Caco-2 (cell line): Measurements from ENCODE around the gene ABHD11. TPM values are rescaled to one million over a fixed set of nuclear protein-coding genes. Genes with fewer than 3 reads are reported as not detected.
"Not testable (repeated sequence)": the region's sequence is repeated elsewhere in the genome, so short reads cannot be mapped to it uniquely, and the experiment has no call there.

Experiments used
- BruUV-seq: library from RNA; stranded (reverse); fragments of 400-500 nt; replicated peaks from 2 replicates; lab custom pipeline; 2021; lab: Mats Ljungman, UMichigan
- CTCF ChIA-PET: fragments of 300-600 bp; sonication (Branson Sonifier 250); formaldehyde crosslinking; loops from one replicate; lab custom pipeline; 2022; ENCODE audit warnings: antibody characterized with exemption; lab: Charles Lee
- POLR2A ChIA-PET: fragments of 300-600 bp; sonication (Branson Sonifier 250); formaldehyde crosslinking; loops from one replicate; lab custom pipeline; 2022; ENCODE audit warnings: antibody characterized with exemption; lab: Charles Lee
- DNase-seq, 2 experiments: peaks; one replicate each; pipeline versions ENCODE4 v3.0.0 to v3.0.0-alpha.2; 2020 to 2022
- H3K27me3 ChIP-seq: replicated peaks from 2 replicates; pipeline ENCODE4 v1.6.0; 2011; ENCODE audit warnings: low read length; ENCODE audit not compliant: control insufficient read depth, insufficient read depth
- H3K36me3 ChIP-seq: 2 replicates; pipeline ENCODE4 v1.5.1; 2011; ENCODE audit warnings: low read length; ENCODE audit not compliant: control insufficient read depth, insufficient read depth
- H3K4me1 ChIP-seq: fragments of 250-450 bp; sonication (Bioruptor Pico); 2 replicates; pipeline ENCODE4 v1.5.1; 2020; ENCODE audit warnings: mild to moderate bottlenecking
- H3K4me3 ChIP-seq: 2 replicates; pipeline ENCODE4 v1.5.1; 2011; ENCODE audit warnings: low read depth, mild to moderate bottlenecking, control low read depth, low read length
- H3K9me3 ChIP-seq: fragments of 250-450 bp; sonication (Bioruptor Pico); 2 replicates; pipeline ENCODE4 v1.5.1; 2020; ENCODE audit warnings: mild to moderate bottlenecking, moderate library complexity
- H3K27ac Mint-ChIP-seq: one replicate; pipeline ENCODE4 v1.8.0; 2022; ENCODE audit warnings: mixed read lengths; ENCODE audit not compliant: unreplicated experiment
- H3K27me3 Mint-ChIP-seq: one replicate; pipeline ENCODE4 v1.8.0; 2022; ENCODE audit warnings: mixed read lengths; ENCODE audit not compliant: insufficient read depth, unreplicated experiment
- H3K36me3 Mint-ChIP-seq: one replicate; pipeline ENCODE4 v1.8.0; 2022; ENCODE audit warnings: mild to moderate bottlenecking, mixed read lengths; ENCODE audit not compliant: insufficient read depth, unreplicated experiment
- H3K4me1 Mint-ChIP-seq: one replicate; pipeline ENCODE4 v1.8.0; 2022; ENCODE audit warnings: low read depth, mixed read lengths; ENCODE audit not compliant: unreplicated experiment
- H3K4me3 Mint-ChIP-seq: one replicate; pipeline ENCODE4 v1.8.0; 2022; ENCODE audit warnings: mild to moderate bottlenecking, moderate library complexity, mixed read lengths; ENCODE audit not compliant: unreplicated experiment
- H3K9me3 Mint-ChIP-seq: one replicate; pipeline ENCODE4 v1.8.0; 2022; ENCODE audit warnings: mixed read lengths; ENCODE audit not compliant: unreplicated experiment
- intact Hi-C: fragments of 100-400 bp; cut with micrococcal nuclease; formaldehyde crosslinking; loops from one replicate; pipeline ENCODE4 v1.10.0; 2022; ENCODE audit not compliant: unreplicated experiment
- total RNA-seq: library from RNA; stranded (reverse); gene quantifications from 2 replicates; pipeline ENCODE4 v1.2.3, GENCODE V29; 2022
- TF ChIP-seq, protein P1 (sequence below), 2 experiments: fragments of 200-600 bp in 1 of 2; IDR thresholded peaks; 1 replicate in 1 of 2; 2 replicates in 1 of 2; pipeline versions ENCODE4 v1.5.1 to v1.8.0; 2011 to 2022; ENCODE audit warnings: antibody characterized with exemption in 1 of 2, control low read depth in 1 of 2, inconsistent platforms in 1 of 2, low read depth in 1 of 2, low read length in 1 of 2, mild to moderate bottlenecking in 1 of 2, moderate library complexity in 1 of 2; ENCODE audit not compliant: insufficient read depth in 1 of 2, severe bottlenecking in 1 of 2, unreplicated experiment in 1 of 2

ABHD11 gene
- total RNA-seq, 1 experiment from 2014 or later, result 38.9 TPM

DNA sequence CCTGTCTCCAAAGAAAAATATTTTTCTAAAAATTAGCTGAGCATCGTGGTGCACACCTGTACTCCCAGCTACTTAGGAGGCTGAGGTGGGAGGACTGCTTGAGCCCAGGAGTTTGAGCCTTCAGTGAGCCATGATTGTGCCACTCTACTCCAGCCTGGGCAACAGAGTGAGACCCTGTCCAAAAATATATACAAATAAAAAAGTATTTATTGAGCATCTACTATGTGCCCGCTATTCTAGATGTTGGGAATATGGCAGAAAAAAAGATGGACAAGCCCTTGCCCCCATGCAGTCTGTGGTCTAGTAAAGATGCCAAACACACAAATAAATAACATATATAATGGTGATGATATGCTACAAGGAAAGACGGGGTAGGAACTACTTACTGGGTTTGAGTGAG is 14.8 kb downstream of the ABHD11 start:
- TF ChIP-seq, protein P1, sequence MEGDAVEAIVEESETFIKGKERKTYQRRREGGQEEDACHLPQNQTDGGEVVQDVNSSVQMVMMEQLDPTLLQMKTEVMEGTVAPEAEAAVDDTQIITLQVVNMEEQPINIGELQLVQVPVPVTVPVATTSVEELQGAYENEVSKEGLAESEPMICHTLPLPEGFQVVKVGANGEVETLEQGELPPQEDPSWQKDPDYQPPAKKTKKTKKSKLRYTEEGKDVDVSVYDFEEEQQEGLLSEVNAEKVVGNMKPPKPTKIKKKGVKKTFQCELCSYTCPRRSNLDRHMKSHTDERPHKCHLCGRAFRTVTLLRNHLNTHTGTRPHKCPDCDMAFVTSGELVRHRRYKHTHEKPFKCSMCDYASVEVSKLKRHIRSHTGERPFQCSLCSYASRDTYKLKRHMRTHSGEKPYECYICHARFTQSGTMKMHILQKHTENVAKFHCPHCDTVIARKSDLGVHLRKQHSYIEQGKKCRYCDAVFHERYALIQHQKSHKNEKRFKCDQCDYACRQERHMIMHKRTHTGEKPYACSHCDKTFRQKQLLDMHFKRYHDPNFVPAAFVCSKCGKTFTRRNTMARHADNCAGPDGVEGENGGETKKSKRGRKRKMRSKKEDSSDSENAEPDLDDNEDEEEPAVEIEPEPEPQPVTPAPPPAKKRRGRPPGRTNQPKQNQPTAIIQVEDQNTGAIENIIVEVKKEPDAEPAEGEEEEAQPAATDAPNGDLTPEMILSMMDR (IDR thresholded peaks at IDR 0.05; ENCODE audit: insufficient read depth in 1 of 2, low read depth in 1 of 2, low read length in 1 of 2, severe bottlenecking in 1 of 2, unreplicated experiment in 1 of 2), result no peak
- H3K27me3 Mint-ChIP-seq, result no peaks in the 10 kb centered on the region
- no peak overlapping the region for H3K4me3 Mint-ChIP-seq
- H3K4me1 Mint-ChIP-seq, result peaks cover 7% of the 10 kb centered on the region
- no peak for DNase-seq
- Histone ChIP-seq H3K4me1 (peaks cover under 1% of the 10 kb centered on the region), H3K4me3 (no peak overlapping the region), H3K9me3 (no peaks in the 10 kb centered on the region), H3K36me3 (no peaks in the 10 kb centered on the region), H3K27me3 (no peaks in the 10 kb centered on the region)
- intact Hi-C loops, result loop anchor here (2.0 kb wide), 2 partner anchors 55 to 77 kb away; no protein-coding TSS in a partner anchor
- no TSS peak for BruUV-seq
- no peaks in the 10 kb centered on the region for H3K9me3 Mint-ChIP-seq
- ChIA-PET POLR2A (no interaction called here), CTCF (no interaction called here)
- peaks cover 7% of the 10 kb centered on the region for H3K36me3 Mint-ChIP-seq
- H3K27ac Mint-ChIP-seq, result no peak overlapping the region

DNA sequence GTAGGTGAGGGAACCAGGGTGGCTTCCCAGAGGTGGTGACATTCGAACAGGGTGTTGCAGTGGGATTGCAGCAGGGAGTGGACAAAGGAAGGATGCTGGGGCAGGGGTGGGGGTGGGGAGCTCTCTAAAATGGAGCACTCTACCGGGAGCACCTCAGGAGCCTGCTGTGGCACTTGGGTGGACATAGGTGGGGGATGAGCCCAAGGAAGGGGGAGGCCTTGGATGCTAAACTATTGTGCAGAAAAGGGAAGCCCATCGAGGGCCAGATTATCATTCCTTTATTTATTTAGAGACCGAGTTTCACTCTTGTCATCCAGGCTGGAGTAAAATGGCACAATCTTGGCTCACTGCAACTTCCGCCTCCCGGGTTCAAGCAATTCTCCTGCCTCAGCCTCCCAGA is 15.8 kb downstream of the ABHD11 start:
- H3K36me3 ChIP-seq, result no peaks in the 10 kb centered on the region
- intact Hi-C loops, result no loop called here
- TF ChIP-seq, protein P1 (IDR thresholded peaks at IDR 0.05; ENCODE audit: insufficient read depth in 1 of 2, low read depth in 1 of 2, low read length in 1 of 2, severe bottlenecking in 1 of 2, unreplicated experiment in 1 of 2), result no peak
- Mint-ChIP-seq H3K4me3 (no peak overlapping the region), H3K27ac (no peak overlapping the region), H3K36me3 (peaks cover 7% of the 10 kb centered on the region), H3K27me3 (no peaks in the 10 kb centered on the region), H3K9me3 (no peaks in the 10 kb centered on the region), H3K4me1 (peaks cover 7% of the 10 kb centered on the region)
- peaks cover 11% of the 10 kb centered on the region for H3K4me1 ChIP-seq
- no peak overlapping the region for H3K4me3 ChIP-seq
- POLR2A ChIA-PET, result no interaction called here
- H3K27me3 ChIP-seq, result no peaks in the 10 kb centered on the region
- CTCF ChIA-PET, result no interaction called here
- BruUV-seq, result no TSS peak
- no peaks in the 10 kb centered on the region for H3K9me3 ChIP-seq
- no peak for DNase-seq

DNA sequence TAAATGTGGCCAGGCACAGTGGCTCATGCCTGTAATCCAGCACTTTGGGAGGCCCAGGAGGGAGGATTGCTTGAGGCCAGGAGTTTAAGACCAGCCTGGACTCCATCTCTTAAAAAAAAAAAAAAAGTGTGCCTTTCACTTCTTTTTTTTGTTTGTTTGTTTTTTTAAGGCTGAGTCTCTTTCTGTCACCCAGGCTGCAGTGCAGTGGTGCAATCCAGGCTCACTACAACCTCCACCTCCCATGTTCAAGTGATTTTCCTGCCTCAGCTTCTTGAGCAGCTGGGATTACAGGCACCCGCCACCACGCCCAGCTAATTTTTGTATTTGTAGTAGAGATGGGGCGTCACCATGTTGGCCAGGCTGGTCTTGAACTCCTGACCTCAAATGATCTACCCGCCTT is 16.4 kb downstream of the ABHD11 start:
- CTCF ChIA-PET, H3K4me1 Mint-ChIP-seq, H3K27me3 Mint-ChIP-seq, POLR2A ChIA-PET, H3K36me3 Mint-ChIP-seq, H3K36me3 ChIP-seq, DNase-seq, H3K9me3 Mint-ChIP-seq, intact Hi-C loops, H3K27me3 ChIP-seq, H3K4me3 ChIP-seq, BruUV-seq, H3K4me3 Mint-ChIP-seq, H3K27ac Mint-ChIP-seq, H3K9me3 ChIP-seq: not testable (repeated sequence)
- peaks cover 17% of the 10 kb centered on the region for H3K4me1 ChIP-seq

DNA sequence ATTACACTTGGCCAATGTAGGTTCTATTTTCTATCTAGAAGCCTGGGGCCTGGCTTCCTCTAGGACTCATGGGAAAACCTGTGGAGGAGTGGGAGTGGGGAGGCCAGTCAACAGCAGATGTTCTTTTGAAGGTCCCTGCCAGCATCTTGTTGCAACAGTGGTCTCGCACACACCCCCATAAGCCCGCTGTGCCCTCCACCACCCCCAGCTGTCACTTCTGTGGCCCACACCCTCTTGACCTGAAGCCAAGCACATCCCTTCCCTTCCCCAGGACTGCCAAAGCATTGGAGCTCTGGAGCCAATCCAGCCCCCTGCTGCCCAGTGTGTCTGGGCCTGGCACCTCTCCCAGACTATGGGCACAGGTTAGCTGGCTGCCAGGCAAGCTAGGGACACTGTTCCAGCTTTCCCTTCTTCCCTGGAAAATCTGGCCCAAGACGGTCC is 17.2 kb downstream of the ABHD11 start:
- Histone ChIP-seq H3K4me3 (no peak overlapping the region), H3K36me3 (no peaks in the 10 kb centered on the region; the same call in 1 of the 2 replicates), H3K4me1 (peaks cover 22% of the 10 kb centered on the region), H3K9me3 (no peaks in the 10 kb centered on the region), H3K27me3 (no peaks in the 10 kb centered on the region)
- TF ChIP-seq, protein P1 (IDR thresholded peaks at IDR 0.05; ENCODE audit: insufficient read depth in 1 of 2, low read depth in 1 of 2, low read length in 1 of 2, severe bottlenecking in 1 of 2, unreplicated experiment in 1 of 2), result no peak
- Mint-ChIP-seq H3K27me3 (no peaks in the 10 kb centered on the region), H3K4me3 (peak overlapping the region; percentile 64), H3K9me3 (no peaks in the 10 kb centered on the region), H3K36me3 (peaks cover 11% of the 10 kb centered on the region), H3K27ac (no peak overlapping the region), H3K4me1 (peaks cover 12% of the 10 kb centered on the region)
- intact Hi-C loops, result no loop called here
- BruUV-seq, result no TSS peak
- ChIA-PET POLR2A (no interaction called here), CTCF (no interaction called here)
- no peak for DNase-seq

DNA sequence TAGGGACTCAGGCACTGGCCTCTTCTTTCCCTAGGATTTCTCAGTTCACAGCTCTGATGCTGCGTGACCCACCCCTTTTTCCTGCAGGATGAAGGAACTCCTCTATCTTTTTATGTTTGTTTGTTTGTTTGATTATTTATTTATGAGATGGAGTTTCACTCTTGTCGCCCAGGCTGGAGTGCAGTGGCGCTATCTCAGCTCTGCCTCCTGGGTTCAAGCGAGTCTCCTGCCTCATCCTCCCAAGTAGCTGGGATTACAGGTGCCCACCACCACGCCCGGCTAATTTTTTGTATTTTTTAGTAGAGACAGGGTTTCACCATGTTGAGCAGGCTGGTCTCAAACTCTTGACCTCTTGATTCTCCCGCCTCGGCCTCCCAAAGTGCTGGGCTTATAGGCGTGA is 18.2 kb downstream of the ABHD11 start:
- H3K9me3 Mint-ChIP-seq, DNase-seq, H3K27me3 ChIP-seq, H3K4me3 ChIP-seq, intact Hi-C loops, H3K36me3 ChIP-seq, H3K9me3 ChIP-seq, BruUV-seq, H3K27me3 Mint-ChIP-seq: not testable (repeated sequence)
- Mint-ChIP-seq H3K36me3 (peaks cover 17% of the 10 kb centered on the region), H3K4me1 (peaks cover 16% of the 10 kb centered on the region), H3K27ac (peak overlapping the region; percentile 75), H3K4me3 (peak overlapping the region; percentile 73)
- CTCF ChIA-PET, result interaction anchor here (1.2 to 1.6 kb wide), 3 partner anchors 8 to 113 kb away, joined by 3 to 7 read pairs (median 5); partner anchors contain the start of gene ABHD11
- H3K4me1 ChIP-seq, result peaks cover 30% of the 10 kb centered on the region
- POLR2A ChIA-PET, result interaction anchor here (0.6 to 1.1 kb wide), 3 partner anchors 14 to 167 kb away, joined by 4 read pairs; partner anchors contain the start of gene MLXIPL
